ENCODE measurements around the gene ATP8A2.

ATP8A2 gene

DNA sequence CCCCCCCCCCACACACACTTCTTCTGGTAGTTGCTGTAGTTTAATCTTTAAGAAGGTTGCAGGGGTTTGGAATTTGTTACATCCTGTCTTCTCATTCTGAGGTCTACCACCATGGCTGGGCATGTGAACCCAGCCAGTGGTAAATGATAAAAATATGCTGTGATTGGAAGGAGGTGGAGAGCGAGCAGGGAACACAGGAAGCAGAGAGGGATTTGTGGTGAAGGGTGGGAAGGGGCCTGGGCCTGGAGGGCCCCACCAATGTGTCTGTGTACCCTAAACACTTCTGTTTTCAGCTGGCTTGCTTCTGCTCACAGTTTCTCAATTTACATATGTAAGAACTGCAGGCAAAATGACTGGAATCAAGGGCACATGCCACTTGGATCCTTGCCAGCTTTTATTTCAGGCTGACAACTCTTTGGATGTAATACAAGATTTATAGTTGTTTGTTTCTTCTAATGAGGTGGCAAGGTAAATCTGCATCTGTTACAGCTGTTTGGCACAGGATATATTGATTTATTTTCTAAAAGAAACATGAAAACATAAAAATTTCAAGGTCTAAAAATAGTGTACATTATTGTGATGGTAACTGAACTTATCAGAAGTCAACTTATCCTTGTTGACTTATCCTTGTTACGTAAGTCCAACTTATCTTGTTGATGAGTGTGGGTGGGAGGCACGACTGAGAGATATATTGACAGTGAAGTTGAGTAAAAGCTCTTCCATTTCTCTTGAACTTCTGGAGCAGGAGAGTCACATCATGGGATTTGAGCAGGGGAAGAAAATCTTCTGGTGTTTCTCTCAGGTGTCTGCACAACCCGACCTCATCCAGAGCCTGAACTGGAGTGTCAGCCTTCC lies 366.8 kb downstream of the ATP8A2 start:
- peak; percentile 19 for DNase-seq

GRCh38 chr13:25739376-25739775 lies 367.6 kb downstream of the ATP8A2 start:
- no peak for DNase-seq

GRCh38 chr13:25741796-25742195 lies 370.0 kb downstream of the ATP8A2 start:
- no peak for DNase-seq

DNA sequence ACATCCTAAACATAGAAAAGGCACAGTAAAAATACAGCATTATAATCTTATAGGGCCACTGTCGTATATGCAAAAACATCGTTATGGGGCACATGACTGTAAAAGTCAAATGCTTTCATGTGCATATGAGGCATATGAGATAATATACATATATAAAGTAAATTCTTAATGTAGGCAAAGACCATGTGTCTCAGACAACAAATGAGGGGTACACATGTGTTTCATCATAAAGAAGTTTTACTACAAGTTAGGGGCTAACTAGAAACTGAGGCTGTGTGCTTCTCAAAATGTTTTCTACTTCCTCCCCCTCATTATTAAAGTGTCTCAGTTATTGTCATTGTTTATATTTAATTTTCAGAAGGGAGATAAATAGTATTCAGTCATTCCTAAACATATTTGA lies 370.4 kb downstream of the ATP8A2 start:
- no peak for DNase-seq

DNA sequence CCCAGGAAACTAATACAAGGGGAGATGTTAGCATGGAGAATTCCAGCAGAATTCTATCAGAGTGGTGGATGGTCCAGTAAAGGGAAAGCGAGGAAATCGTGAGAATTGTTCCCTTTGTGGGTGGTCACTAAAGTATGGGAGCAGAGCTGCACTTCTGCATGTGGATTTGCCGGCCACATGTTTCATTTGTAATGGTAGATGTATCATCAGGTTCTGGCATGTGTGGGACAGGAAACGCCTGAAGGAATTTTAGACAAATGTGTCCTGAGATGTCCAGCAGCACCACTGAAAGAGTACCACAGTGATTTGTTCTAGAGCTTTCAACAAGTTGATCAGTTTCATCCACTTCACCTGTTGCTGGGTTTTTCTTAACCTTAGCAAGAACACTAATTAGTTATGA lies 371.6 kb downstream of the ATP8A2 start:
- DNase-seq, result no peak

DNA sequence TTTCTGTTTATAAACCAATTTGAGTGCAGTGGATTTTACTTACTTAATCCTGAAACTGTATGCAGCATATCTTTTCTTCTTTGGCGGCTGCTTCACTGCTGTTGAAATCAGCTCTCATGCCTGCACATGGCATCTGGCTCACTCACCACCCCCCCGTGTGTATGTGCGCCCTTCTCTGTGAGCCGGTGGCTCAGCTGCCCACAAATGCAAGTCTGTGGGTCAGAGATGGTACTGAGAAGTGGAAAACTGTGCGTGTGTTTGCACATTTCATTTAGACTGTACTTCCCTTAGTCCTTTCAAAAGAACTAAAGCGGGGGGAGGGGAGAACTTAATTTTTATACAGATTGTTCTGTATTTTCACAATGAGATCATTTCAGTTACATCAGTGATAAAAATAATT lies 372.4 kb downstream of the ATP8A2 start:
- DNase-seq, result no peak

DNA sequence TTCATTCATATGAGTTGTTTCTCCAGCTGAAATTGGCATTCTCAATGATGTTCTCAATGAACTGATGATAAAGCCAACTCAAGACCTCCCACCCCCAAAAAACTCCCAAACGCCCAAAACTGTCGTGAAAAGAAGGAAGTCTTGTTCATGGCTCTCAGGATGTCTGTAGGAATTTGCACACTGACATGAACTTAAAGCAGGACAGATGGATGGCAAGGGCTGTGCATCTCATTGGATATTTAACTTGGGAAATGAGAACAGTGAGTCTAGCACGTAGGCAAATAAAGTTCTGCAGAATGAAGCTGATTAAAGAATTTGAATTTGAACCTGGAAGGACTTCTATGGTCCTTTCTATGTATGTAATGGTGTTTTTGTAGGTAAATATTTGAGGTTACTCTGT lies 374.4 kb downstream of the ATP8A2 start:
- no peak for DNase-seq

DNA sequence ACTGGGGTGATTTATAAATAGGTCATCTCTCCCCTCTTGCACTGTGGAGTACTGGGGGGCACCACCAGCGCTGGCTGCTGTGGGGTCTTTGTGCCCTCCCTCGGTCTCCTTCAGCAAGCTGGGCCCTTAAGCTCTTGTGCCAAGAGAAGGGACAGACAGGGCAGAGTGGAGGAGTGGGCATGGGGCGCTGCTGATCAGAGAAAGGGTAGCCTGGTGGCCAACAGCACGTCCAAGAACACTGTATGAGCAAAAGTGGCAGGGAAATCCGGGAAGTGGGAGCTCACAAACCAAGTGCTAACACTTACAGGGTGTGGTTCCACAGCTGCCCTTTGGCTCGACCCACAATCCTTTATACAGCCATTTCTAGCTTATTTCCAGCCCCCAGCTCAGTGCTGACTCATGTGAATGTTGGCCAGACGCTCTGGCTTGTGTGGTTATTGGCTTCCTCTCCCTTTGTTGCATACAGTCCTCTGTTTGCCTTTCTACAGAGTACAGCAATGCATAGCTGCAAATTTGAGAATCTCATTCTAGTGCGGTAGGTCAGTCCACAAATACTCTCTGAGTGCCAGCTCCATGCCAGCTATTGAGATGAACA lies 381.3 kb downstream of the ATP8A2 start:
- no peak for DNase-seq

DNA sequence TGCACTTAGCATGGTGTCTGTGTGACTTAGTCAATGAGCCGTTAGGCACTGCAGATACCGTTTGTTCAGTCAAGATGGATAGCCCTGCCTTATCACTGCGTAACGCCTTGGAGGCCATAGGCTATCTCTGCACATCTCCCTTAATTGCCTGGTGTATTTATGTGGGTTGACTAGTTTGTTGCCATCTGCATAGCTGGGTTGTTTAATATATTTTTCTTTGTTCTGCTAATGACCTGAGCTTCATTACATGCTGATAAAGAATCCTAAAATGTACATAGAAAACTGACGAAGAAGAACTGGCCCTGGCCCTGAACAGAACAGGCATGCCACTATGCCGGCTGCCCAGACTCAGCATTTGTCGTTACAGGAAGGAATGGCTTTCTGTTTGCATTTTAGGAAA lies 382.2 kb downstream of the ATP8A2 start:
- DNase-seq, result no peak

- DNase-seq, result no peak
These were observed 384.5 kb downstream of the ATP8A2 start for GRCh38 chr13:25756251-25756650.

- DNase-seq, result no peak
These were observed 385.1 kb downstream of the ATP8A2 start for GRCh38 chr13:25756912-25757311.

- DNase-seq, result no peak
These were observed 389.3 kb downstream of the ATP8A2 start for GRCh38 chr13:25761041-25761440.

- no peak for DNase-seq
These were observed 390.5 kb downstream of the ATP8A2 start for GRCh38 chr13:25762281-25762680.

DNA sequence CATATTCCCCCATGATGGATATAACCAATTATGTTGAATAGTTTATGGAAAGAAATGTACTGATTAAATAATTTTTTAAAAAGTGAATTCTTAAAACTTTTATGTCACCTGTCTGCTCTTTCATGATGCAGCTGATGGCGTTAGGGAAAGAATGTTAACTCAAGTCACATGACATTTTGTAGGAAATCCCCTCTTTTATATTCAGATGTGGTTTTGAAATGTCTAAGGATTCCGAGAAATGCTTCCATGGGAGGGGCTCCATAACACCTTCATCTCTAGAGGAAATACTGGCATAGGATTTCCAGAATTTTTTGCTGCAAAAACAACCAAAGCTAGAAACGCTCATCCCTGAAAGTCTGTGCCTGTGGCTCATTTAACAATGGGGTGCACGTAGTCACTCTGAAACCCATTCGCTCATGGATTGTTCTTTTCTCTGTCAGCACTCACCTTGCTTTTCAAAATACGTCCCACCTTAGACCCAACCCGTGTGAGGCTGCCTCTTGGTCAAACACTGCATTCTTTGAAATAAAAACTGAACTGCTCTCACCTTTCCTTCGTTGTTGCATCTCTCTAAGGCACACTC lies 391.1 kb downstream of the ATP8A2 start:
- no peak for DNase-seq

GRCh38 chr13:25764378-25764777 lies 392.6 kb downstream of the ATP8A2 start:
- no peak for DNase-seq

GRCh38 chr13:25765266-25765665 lies 393.5 kb downstream of the ATP8A2 start:
- DNase-seq, result no peak

DNA sequence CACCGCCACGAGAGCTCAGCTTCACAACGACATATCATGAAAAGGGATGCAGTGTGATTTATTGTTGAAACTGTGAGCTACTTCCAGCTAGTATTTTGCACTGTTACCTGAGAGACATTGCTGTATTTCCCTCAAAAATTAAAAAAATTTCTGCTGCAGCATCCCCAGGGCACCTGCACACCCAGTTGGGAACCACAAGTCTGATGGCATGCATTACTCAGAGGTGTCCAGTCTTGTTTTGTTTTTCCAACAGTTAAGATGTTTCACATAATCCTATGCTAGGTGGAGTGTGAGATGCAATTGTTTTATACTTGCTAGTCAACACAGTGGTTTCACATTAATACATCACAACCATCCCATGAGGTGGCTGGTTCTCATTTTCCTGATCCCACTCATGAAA lies 394.8 kb downstream of the ATP8A2 start:
- DNase-seq, result no peak

DNA sequence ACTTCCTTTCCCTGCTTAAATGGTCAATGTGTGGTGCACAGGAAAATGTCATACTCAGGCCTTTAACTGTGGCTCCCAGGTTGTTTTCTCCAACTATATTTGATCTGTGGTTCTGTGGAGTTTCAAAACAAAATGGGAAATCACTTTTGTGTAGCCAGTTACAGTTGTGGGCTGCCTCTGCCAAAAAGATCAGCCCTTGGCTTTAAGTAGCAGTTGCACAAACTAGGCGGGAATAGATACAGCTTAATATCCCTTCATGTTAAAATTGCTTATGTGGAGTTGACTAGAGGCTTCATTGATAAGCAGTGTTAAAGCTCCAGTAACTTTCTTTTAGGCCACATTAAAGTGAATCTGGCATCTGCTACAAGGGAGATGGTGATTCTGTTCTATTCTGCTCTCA lies 395.2 kb downstream of the ATP8A2 start:
- DNase-seq, result no peak

GRCh38 chr13:25768376-25768775 lies 396.6 kb downstream of the ATP8A2 start:
- DNase-seq, result no peak

- no peak for DNase-seq
These were observed 397.1 kb downstream of the ATP8A2 start for GRCh38 chr13:25768838-25769237.

DNA sequence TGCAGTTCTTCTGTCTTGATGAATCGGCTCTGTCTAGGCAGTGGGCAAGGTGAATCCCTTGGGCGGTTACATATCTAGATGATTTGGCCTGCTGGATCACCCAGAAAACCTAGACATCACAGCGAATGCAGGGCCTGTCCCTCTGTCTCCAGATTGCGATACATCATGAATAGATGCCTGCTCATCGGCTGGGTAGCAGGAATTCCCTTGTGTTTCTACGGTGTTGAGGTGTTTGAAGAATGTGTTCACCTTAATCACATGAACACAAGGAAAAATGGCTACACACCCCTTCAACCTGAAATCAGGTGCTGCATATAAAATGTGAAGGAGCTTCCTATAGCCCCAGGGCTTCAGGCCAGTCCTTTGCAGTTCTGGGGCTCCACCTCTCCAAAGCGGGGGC lies 398.8 kb downstream of the ATP8A2 start:
- DNase-seq, result no peak

- DNase-seq, result no peak
These were observed 399.4 kb downstream of the ATP8A2 start for GRCh38 chr13:25771202-25771601.

DNA sequence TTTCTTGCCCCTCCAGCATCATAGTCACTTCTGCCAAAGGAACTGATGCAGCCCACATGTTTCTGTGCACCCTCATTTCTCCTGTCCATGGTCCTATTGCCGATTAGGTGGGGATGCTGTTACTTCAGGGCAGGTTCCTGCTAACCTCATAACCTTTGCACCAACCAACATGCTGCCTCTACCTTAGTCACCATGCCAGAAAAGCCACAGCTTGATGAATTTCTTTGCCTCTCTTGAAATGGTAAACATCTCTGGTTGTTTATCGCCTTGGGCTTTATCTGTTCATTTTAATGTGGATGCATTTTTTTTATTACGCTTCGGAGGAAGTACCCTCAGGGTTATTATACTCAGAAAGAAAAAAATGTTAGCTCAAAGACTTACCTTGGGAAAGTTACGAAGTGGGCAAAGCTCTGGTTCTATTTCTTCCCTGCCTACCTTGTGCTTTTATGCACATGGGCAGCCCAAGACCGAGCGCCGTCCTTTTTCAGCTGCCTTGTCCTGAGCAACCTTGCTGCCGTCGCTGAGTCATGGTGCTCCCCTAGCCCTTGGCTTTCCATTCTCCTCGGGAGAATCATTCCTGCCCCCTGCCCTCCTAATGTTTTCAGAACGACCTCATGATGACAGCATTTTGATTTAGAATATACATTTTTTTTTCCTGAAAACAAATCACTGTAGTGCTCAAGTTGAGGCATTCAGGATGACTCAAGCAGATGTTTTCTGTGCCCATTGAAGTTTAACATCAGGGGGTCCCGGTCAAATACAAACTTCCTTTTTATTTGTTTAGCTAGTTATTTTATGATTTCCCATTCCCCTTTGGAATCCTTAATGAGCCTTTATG lies 400.1 kb downstream of the ATP8A2 start:
- no peak for DNase-seq

Measured in NCI-H187 treated with DMSO at 0.1 percent for 48 hours (cell line).